Measurements from ENCODE around the gene FRMD7. TPM values are rescaled to one million over a fixed set of nuclear protein-coding genes. Genes with fewer than 3 reads are reported as not detected.

Gene FRMD7
- total RNA-seq, 2 donors from 2014 or later, result not detected

Other genes starting within 250 kb of the FRMD7 start
- 10 to 100 TPM; 60.0 to 80.5 TPM for gene STK26, start 104.7 kb downstream of the FRMD7 start, total RNA-seq
- 10 to 100 TPM; 34.4 to 39.4 TPM for gene RAP2C, start 91.4 kb upstream of the FRMD7 start, total RNA-seq

Data from activated naive CD4-positive, alpha-beta T cell treated with anti-CD3 and anti-CD28 coated beads, Interleukin-2, amount 50 U/mL, for 72 hours (primary cell).